GM21390 (cell line): ENCODE data around the gene DDX56.

Experiments used
- ATAC-seq: cut with Tn5 transposase; IDR thresholded peaks from one replicate; pipeline ENCODE4 v1.9.1; 2021; ENCODE audit not compliant: unreplicated experiment

DDX56 gene

GRCh38 chr7:44537442-44537841 lies 36.3 kb downstream of the DDX56 start:
- no peak for ATAC-seq

GRCh38 chr7:44536090-44536489 lies 37.6 kb downstream of the DDX56 start:
- no peak for ATAC-seq

- ATAC-seq = no peak
Measured at GRCh38 chr7:44535348-44536064, 38.2 kb downstream of the DDX56 start.

- peak; percentile 60 for ATAC-seq
Measured at GRCh38 chr7:44534501-44534900, 39.2 kb downstream of the DDX56 start.

- ATAC-seq = no peak
Measured at GRCh38 chr7:44534087-44534486, 39.6 kb downstream of the DDX56 start.

GRCh38 chr7:44533301-44534055 lies 40.2 kb downstream of the DDX56 start:
- ATAC-seq = no peak

- ATAC-seq = no peak
Measured at GRCh38 chr7:44531421-44532380, 42.0 kb downstream of the DDX56 start.

- ATAC-seq = no peak
Measured at GRCh38 chr7:44530990-44531389, 42.7 kb downstream of the DDX56 start.

- no peak for ATAC-seq
Measured at GRCh38 chr7:44524811-44525388, 48.8 kb downstream of the DDX56 start.

- ATAC-seq = no peak
Measured at GRCh38 chr7:44522315-44522714, 51.4 kb downstream of the DDX56 start.

GRCh38 chr7:44521347-44522095 lies 52.2 kb downstream of the DDX56 start:
- ATAC-seq = no peak

GRCh38 chr7:44520574-44520973 lies 53.1 kb downstream of the DDX56 start:
- ATAC-seq = no peak

GRCh38 chr7:44519546-44519945 lies 54.2 kb downstream of the DDX56 start:
- no peak for ATAC-seq

GRCh38 chr7:44518761-44519160 lies 54.9 kb downstream of the DDX56 start:
- no peak for ATAC-seq

GRCh38 chr7:44517175-44517574 lies 56.5 kb downstream of the DDX56 start:
- ATAC-seq = no peak
